IPS DF 6.9 (cell line): Measurements from ENCODE around the gene KIF19.

Experiments
- DNase-seq: peaks from one replicate; pipeline ENCODE4 v3.0.0-alpha.2; 2013; ENCODE audit warnings: low read depth, low spot score
- H3K27ac ChIP-seq: one replicate; pipeline ENCODE4 v1.5.1; 2013; ENCODE audit warnings: low read length, control low read depth
- H3K27me3 ChIP-seq: 2 replicates; pipeline ENCODE4 v1.6.1; 2013; ENCODE audit warnings: mild to moderate bottlenecking, low read length; ENCODE audit not compliant: control insufficient read depth, insufficient read depth
- H3K36me3 ChIP-seq: 2 replicates; pipeline ENCODE4 v1.6.1; 2013; ENCODE audit warnings: low read length; ENCODE audit not compliant: control insufficient read depth, insufficient read depth
- H3K4me1 ChIP-seq: 2 replicates; pipeline ENCODE4 v1.6.1; 2013; ENCODE audit warnings: low read length; ENCODE audit not compliant: control insufficient read depth, insufficient read depth
- H3K4me3 ChIP-seq: 2 replicates; pipeline ENCODE4 v1.5.1; 2013; ENCODE audit warnings: mild to moderate bottlenecking, low read length
- H3K9me3 ChIP-seq: 2 replicates; pipeline ENCODE4 v1.6.1; 2013; ENCODE audit warnings: low read length, inconsistent platforms; ENCODE audit not compliant: control insufficient read depth, insufficient read depth
- WGBS: extraction: QIAGEN DNeasy Blood & Tissue Kit; methylation state at CpG from one replicate; pipeline ENCODE4 v1.1.7; 2013; ENCODE audit warnings: mixed read lengths, missing lambda C conversion rate; ENCODE audit not compliant: insufficient read length, insufficient coverage; 5-methylcytosine and 5-hydroxymethylcytosine counted together

KIF19 gene

GRCh38 chr17:74287031-74287602 lies 38.9 kb upstream of the KIF19 start:
- Histone ChIP-seq H3K27me3 (no peaks in the 10 kb centered on the region), H3K27ac (no peak overlapping the region), H3K36me3 (no peaks in the 10 kb centered on the region), H3K9me3 (no peaks in the 10 kb centered on the region), H3K4me1 (0 out of 2 replicates have a peak, but pooled peaks cover 2% of the 10 kb centered on the region), H3K4me3 (no peak overlapping the region)
- WGBS, result no CpG with 5 or more reads among the region's 14 CpGs
- no peak for DNase-seq

GRCh38 chr17:74288785-74289184 lies 37.2 kb upstream of the KIF19 start:
- no peak overlapping the region for H3K27ac ChIP-seq
- H3K4me3 ChIP-seq, result no peak overlapping the region
- H3K9me3 ChIP-seq, result no peaks in the 10 kb centered on the region
- no peak for DNase-seq
- WGBS, result no CpG with 5 or more reads among the region's 5 CpGs
- no peaks in the 10 kb centered on the region for H3K36me3 ChIP-seq
- H3K4me1 ChIP-seq, result 0 out of 2 replicates have a peak, but pooled peaks cover 2% of the 10 kb centered on the region
- no peaks in the 10 kb centered on the region for H3K27me3 ChIP-seq

DNA sequence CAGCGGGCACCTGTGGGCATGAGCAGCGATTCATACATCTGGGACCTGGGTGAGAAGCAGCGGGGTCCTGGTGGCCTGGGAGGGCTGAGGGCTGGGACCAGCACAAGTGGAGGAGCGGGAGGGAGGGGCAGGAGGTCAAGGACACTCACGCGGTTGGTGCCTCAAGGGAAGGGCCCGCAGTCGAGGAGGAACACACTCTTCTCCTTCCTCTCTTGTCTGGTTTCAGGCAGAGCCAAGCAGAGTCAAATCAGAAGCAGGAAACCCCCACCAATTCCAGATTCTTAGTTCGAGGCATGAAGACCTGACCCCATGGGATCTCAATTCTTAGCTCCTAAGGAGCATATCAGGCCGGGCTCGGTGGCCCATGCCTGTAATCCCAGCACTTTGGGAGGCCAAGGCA lies 36.3 kb upstream of the KIF19 start:
- Histone ChIP-seq H3K27ac (no peak overlapping the region), H3K4me3 (no peak overlapping the region), H3K36me3 (no peaks in the 10 kb centered on the region), H3K9me3 (no peaks in the 10 kb centered on the region), H3K27me3 (no peaks in the 10 kb centered on the region), H3K4me1 (0 out of 2 replicates have a peak, but pooled peaks cover 2% of the 10 kb centered on the region)
- DNase-seq, result no peak
- WGBS, result no CpG with 5 or more reads among the region's 11 CpGs

GRCh38 chr17:74290340-74290739 lies 35.7 kb upstream of the KIF19 start:
- H3K27ac ChIP-seq, result no peak overlapping the region
- H3K9me3 ChIP-seq, result no peaks in the 10 kb centered on the region
- 100% methylated on average over 1 of the region's 11 CpGs for WGBS
- no peaks in the 10 kb centered on the region for H3K27me3 ChIP-seq
- no peak overlapping the region for H3K4me3 ChIP-seq
- H3K36me3 ChIP-seq, result no peaks in the 10 kb centered on the region
- H3K4me1 ChIP-seq, result no peaks in the 10 kb centered on the region
- no peak for DNase-seq

DNA sequence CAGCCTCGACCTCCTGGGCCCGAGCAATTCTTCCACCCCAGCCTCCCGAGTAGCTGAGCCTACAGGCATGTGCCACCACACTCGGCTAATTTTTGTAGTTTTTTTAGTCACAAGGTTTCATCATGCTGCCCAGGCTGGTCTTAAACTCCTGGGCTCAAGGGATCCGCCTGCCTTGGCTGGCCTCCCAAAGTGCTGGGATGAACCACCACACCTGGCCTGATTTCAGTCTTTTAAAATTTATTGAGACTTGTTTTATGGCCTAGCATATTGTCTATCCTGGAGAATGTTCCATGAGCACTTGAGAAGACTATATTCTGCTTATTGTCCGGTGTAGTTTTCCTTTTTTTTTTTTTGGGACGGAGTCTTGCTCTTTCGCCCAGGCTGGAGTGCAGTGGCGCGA lies 33.5 kb upstream of the KIF19 start:
- Histone ChIP-seq H3K4me1 (no peaks in the 10 kb centered on the region), H3K27me3 (no peaks in the 10 kb centered on the region), H3K4me3 (no peak overlapping the region), H3K36me3 (no peaks in the 10 kb centered on the region), H3K9me3 (no peaks in the 10 kb centered on the region), H3K27ac (no peak overlapping the region)
- no CpG with 5 or more reads among the region's 10 CpGs for WGBS
- DNase-seq, result no peak

GRCh38 chr17:74295625-74296547 lies 30.1 kb upstream of the KIF19 start:
- H3K27ac ChIP-seq, result no peak overlapping the region

GRCh38 chr17:74296548-74296936 lies 29.5 kb upstream of the KIF19 start:
- Histone ChIP-seq H3K4me1 (no peaks in the 10 kb centered on the region), H3K27ac (no peak overlapping the region), H3K27me3 (no peaks in the 10 kb centered on the region), H3K36me3 (no peaks in the 10 kb centered on the region), H3K9me3 (no peaks in the 10 kb centered on the region), H3K4me3 (no peak overlapping the region)
- DNase-seq, result no peak
- WGBS, result no CpG with 5 or more reads among the region's 5 CpGs

More at GRCh38 chr17:74295625-74296547, 30.1 kb upstream of the KIF19 start:
- Histone ChIP-seq H3K9me3 (no peaks in the 10 kb centered on the region), H3K27me3 (no peaks in the 10 kb centered on the region), H3K36me3 (no peaks in the 10 kb centered on the region), H3K4me3 (no peak overlapping the region), H3K4me1 (no peaks in the 10 kb centered on the region)
- no CpG with 5 or more reads among the region's 10 CpGs for WGBS
- no peak for DNase-seq

- no peak for DNase-seq
- H3K9me3 ChIP-seq, result no peaks in the 10 kb centered on the region
- no peak overlapping the region for H3K27ac ChIP-seq
- H3K4me1 ChIP-seq, result no peaks in the 10 kb centered on the region
- WGBS, result no CpG with 5 or more reads among the region's 4 CpGs
- no peak overlapping the region for H3K4me3 ChIP-seq
- no peaks in the 10 kb centered on the region for H3K36me3 ChIP-seq
- no peaks in the 10 kb centered on the region for H3K27me3 ChIP-seq
Measured at GRCh38 chr17:74297941-74298340, 28.1 kb upstream of the KIF19 start.

- Histone ChIP-seq H3K27ac (no peak overlapping the region), H3K27me3 (no peaks in the 10 kb centered on the region), H3K9me3 (no peaks in the 10 kb centered on the region), H3K4me3 (no peak overlapping the region), H3K4me1 (no peaks in the 10 kb centered on the region), H3K36me3 (no peaks in the 10 kb centered on the region)
- WGBS, result no CpG with 5 or more reads among the region's 7 CpGs
- no peak for DNase-seq
Measured at GRCh38 chr17:74298778-74299177, 27.2 kb upstream of the KIF19 start.

DNA sequence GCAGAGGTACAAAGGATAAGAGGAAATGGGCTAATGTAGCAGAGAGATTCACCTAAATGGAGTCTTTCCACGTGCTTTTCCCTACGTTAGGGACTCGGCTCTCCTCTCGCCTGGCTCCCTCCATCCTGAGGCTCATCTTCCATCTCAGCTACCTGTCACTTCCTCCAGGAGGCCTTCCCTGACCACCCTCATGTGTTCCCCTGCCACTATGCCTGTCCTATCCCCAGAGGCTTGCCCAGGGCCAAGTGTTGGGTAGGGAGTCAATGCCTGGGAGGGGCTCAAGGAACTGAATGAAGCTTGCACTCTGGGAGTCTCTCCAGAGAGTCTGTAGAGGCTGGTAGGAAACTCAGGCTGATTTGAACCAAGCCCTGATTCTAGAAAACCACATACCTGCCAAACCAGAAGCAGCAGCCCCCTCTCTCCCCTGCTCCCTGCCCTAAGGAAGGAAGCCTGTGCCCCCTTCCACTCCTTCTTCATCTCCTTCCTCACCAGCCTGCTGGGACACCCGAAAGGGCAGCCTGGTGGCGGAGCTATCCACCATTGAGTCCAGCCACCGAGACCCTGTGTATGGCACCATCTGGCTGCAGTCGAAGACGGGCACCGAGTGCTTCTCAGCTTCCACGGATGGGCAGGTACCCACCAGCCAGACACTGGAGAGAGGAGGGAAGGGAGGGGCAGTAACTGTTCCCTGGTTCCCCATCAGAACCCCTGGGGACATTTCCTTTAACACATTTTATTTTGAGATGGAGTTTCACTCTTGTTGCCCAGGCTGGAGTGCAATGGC lies 26.6 kb upstream of the KIF19 start:
- no peaks in the 10 kb centered on the region for H3K4me1 ChIP-seq
- H3K36me3 ChIP-seq, result no peaks in the 10 kb centered on the region
- no peak for DNase-seq
- no peak overlapping the region for H3K27ac ChIP-seq
- no peaks in the 10 kb centered on the region for H3K9me3 ChIP-seq
- no CpG with 5 or more reads among the region's 11 CpGs for WGBS
- no peaks in the 10 kb centered on the region for H3K27me3 ChIP-seq
- no peak overlapping the region for H3K4me3 ChIP-seq
